ENCODE data around the gene ZSWIM9. TPM values are rescaled to one million over a fixed set of nuclear protein-coding genes. Genes with fewer than 3 reads are reported as not detected.

Gene ZSWIM9
- total RNA-seq, 1 donor from 2014 or later = 4.9 TPM

- no peak for DNase-seq
Observed at GRCh38 chr19:48175578-48175977, 5.1 kb downstream of the ZSWIM9 start.

- DNase-seq = no peak
Observed at GRCh38 chr19:48176226-48176625, 5.7 kb downstream of the ZSWIM9 start.

GRCh38 chr19:48181505-48181904 is 11.0 kb downstream of the ZSWIM9 start:
- no peak for DNase-seq

GRCh38 chr19:48182434-48182833 is 12.0 kb downstream of the ZSWIM9 start:
- DNase-seq = no peak

- DNase-seq = no peak
Observed at GRCh38 chr19:48183356-48183755, 12.9 kb downstream of the ZSWIM9 start.

GRCh38 chr19:48186015-48186414 is 15.5 kb downstream of the ZSWIM9 start:
- no peak for DNase-seq

- peak; percentile 8 for DNase-seq
Observed at GRCh38 chr19:48186541-48186991, 16.1 kb downstream of the ZSWIM9 start.

GRCh38 chr19:48190288-48190884 is 19.9 kb downstream of the ZSWIM9 start:
- peak; percentile 53 for DNase-seq

GRCh38 chr19:48190885-48191284 is 20.4 kb downstream of the ZSWIM9 start:
- no peak for DNase-seq

GRCh38 chr19:48192750-48193149 is 22.3 kb downstream of the ZSWIM9 start:
- no peak for DNase-seq

- DNase-seq = peak; percentile 28
Observed at GRCh38 chr19:48194041-48194843, 23.8 kb downstream of the ZSWIM9 start.

- no peak for DNase-seq
Observed at GRCh38 chr19:48194844-48195830, 24.7 kb downstream of the ZSWIM9 start.

- no peak for DNase-seq
Observed at GRCh38 chr19:48196321-48196763, 25.9 kb downstream of the ZSWIM9 start.

GRCh38 chr19:48196933-48197665 is 26.6 kb downstream of the ZSWIM9 start:
- DNase-seq = no peak

GRCh38 chr19:48203222-48203793 is 32.8 kb downstream of the ZSWIM9 start:
- no peak for DNase-seq

GRCh38 chr19:48203794-48204628 is 33.5 kb downstream of the ZSWIM9 start:
- peak; percentile 99 for DNase-seq

GRCh38 chr19:48206397-48207093 is 36.1 kb downstream of the ZSWIM9 start:
- no peak for DNase-seq

GRCh38 chr19:48210005-48210404 is 39.5 kb downstream of the ZSWIM9 start:
- no peak for DNase-seq

- no peak for DNase-seq
Observed at GRCh38 chr19:48213959-48214358, 43.5 kb downstream of the ZSWIM9 start.

- DNase-seq = no peak
Observed at GRCh38 chr19:48216933-48217332, 46.5 kb downstream of the ZSWIM9 start.
